HG02798 (cell line): ENCODE results near the gene PRAC2.
"Not testable (repeated sequence)": the region's sequence is repeated elsewhere in the genome, so short reads cannot be mapped to it uniquely, and the experiment has no call there.

Source experiments
- ATAC-seq: cut with Tn5 transposase; IDR thresholded peaks from one replicate; pipeline ENCODE4 v1.9.1; 2021; ENCODE audit warnings: mild to moderate bottlenecking; ENCODE audit not compliant: unreplicated experiment, poor library complexity

Gene PRAC2

DNA sequence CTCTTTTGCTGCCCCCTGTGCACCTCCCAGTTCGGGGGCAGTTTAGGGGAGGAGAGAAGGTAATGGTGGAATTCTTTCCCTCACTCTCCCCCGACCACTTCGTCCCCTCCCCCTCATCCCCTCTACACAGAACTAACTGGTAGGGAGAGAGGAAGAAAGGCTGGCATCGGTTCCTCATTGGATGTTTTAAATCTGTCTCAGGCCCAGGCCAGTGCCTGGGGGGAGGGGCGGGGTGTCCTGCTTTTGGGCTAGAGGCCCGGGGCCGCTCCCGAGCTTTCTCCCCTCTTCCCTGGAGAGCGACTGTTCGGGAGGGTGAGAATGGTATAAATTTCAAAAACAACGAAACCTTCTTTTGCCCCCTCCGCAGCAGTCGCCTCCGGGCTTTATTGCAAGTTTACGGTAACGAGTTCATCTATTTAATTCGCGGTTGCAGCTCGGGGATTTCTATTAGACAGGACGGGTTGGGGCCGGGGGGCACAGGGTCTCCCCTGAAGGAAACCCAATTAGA, at the start of gene PRAC2:
TSS of gene PRAC2 (plus strand) at position 271 of the 508 bp plus-strand sequence. CDS start 1,226 bp downstream, outside the sequence.
- ATAC-seq = no peak

- no peak for ATAC-seq
These were observed 45.9 kb upstream of the PRAC2 start for GRCh38 chr17:48676963-48677558.

DNA sequence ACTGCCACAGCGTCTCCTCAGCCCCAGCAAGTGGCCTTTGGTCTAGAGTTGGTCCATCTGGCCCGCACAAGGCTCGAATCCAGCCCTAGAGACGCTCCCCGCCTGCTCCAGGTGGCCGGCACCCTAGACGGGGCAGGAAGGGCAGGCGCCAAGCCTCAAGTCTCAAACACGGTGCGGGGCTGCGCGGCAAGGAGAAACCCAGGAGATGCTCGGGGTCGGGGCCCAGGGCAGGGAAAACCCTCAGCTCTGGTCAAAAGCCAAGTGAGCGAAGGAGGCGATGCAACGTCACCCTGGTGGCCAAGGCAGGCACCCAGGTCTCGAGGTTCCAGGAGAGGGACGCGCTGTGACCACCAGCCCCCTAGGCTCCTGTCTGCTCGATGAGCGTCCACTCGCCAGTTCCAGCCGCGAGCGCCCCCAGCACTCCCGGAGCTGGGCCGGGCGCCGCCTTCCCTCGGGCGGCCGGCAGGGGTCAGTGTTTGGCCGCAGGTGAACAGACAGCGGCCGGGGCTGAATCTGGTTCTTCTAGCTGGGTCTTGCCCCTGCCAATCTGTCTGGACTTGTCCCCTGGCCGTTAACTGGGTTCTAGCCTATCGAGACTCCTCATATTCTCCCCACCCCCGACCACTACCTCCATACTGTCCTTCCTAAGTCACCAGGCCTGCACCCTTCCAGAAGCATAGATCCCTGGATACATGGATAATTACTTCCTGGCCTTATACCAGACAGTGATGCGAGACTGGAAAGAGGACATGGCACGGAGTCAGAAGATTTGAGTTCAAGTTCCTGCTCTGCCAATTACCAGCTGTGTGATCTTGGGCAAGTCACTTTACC, 44.6 kb upstream of the PRAC2 start:
- ATAC-seq = peak; percentile 60

GRCh38 chr17:48679385-48680096, 43.4 kb upstream of the PRAC2 start:
- no peak for ATAC-seq

DNA sequence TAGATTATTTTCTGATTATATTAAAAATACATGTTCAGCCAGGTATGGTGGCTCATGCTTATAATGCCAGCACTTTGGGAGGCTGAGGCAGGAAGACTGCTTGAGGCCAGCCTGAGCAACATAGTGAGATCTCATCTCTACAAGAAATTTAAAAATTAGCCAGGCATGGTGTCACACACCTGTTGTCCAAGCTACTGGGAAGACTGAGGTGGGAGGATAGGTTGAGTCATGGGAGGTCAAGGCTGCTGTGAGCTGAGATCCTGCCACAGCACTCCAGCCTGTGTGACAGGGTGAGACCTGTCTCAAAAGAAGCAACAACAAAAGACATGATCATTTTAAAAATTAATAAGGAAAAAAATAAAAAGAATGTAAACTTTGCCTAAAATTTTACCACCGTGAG, 41.4 kb upstream of the PRAC2 start:
- ATAC-seq = no peak

- ATAC-seq = no peak
These were observed 32.3 kb upstream of the PRAC2 start for GRCh38 chr17:48690655-48691054.

DNA sequence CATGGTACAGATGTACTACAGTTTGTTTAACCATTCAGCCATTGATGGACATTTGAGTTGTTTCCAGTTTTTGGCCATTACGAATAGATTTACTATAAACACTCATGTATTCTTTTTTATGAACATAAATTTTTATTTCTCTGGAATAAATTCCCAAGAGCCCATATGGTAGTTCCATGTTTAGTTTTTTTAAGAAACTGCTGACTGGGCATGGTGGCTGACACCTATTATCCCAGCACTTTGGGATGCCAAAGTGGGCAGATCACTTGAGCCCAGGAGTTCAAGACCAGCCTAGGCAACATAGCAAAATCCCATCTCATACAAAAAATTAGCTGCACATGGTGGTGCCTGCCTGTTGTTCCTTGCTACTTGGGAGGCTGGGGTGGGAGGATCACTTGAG, 30.9 kb upstream of the PRAC2 start:
- no peak for ATAC-seq

DNA sequence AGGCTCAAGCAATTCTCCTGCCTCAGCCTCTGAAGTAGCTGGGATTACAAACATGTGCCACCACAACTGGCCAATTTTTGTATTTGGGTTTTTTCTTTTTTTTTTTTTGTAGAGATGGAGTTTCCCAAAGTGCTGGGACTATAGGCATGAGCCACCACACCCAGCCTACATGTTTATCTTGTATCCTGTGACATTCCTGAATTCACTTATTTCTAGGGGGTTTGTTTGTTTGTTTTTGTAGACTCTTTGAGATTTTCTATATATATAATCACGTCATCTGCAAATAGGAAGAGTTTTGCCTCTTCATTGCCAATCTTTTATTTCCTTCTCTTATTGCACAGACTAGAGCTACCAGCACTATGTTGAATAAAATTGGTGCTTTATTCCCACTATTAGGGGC, 29.8 kb upstream of the PRAC2 start:
- ATAC-seq = no peak

- no peak for ATAC-seq
These were observed 21.0 kb upstream of the PRAC2 start for GRCh38 chr17:48701864-48702532.

- no peak for ATAC-seq
These were observed 18.4 kb upstream of the PRAC2 start for GRCh38 chr17:48704361-48705248.

GRCh38 chr17:48711128-48711527, 11.9 kb upstream of the PRAC2 start:
- no peak for ATAC-seq

DNA sequence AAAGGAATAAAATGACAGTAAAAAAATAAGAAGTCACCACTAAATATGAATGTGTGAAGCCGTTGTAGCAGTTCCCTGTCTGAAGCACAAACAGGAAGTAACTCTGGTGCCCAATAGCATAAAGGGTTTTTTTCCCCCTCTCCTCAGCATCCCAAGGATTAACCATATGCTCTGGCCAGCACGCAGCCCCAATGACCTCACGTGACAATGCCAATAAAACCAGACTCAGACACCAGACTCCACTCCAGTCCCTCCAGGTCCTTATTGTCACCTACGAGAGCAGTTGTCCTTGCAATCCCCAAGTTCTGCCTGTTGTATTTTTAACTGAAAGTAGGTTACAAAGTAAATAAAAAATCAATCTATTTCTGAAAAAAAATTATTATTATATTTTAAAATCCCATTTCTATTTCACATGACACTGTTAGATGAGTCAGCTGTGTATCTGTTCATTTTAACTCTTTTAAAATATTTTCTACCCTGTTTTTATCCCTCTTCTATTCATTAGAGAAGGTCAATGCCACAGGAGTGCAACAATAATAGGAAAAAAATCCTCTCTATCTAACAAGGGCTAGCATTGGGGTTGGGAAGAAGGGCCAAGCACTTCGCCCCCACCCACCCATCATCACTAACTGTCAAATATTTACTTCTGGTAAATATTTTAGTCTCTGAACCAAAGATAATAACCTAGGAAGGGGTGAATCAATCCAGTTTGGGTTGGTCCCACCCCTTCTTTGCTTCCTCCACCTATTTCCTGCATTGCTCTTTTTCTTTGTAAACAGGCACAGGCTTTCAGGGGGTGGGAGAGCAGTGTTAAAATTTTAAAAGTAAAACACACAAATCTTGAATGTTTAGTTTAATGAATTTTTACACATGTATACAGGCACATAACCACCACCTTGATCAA, 7.2 kb upstream of the PRAC2 start:
- ATAC-seq = no peak

GRCh38 chr17:48716549-48716948, 6.4 kb upstream of the PRAC2 start:
- ATAC-seq = not testable (repeated sequence)

- ATAC-seq = no peak
These were observed 5.4 kb upstream of the PRAC2 start for GRCh38 chr17:48717367-48718226.

DNA sequence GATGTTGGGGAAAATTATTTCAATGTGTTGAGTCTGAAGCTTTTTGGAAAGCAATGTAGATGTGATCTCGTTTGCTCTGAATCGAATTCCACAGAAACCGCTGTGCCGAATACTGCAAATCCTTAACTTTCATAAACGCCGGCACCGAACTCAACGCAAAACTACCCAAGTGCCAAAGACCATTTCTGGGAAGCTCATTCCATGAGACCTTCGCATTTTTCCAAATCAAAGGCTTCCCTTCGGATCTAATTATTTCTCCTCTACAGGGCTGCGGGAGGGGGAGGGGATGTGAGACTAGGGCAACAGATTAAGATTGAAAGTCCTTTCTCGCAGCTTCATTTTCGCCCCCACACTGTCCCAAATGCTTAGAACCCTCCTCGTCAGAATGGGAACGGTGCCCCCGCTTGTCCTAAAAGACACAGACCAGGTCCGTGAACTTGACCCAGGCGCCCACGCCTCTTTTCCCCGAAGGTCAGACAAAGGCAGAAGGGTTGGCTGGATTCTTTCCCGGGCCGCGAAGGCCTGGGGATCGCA, 4.7 kb upstream of the PRAC2 start:
- ATAC-seq = no peak

DNA sequence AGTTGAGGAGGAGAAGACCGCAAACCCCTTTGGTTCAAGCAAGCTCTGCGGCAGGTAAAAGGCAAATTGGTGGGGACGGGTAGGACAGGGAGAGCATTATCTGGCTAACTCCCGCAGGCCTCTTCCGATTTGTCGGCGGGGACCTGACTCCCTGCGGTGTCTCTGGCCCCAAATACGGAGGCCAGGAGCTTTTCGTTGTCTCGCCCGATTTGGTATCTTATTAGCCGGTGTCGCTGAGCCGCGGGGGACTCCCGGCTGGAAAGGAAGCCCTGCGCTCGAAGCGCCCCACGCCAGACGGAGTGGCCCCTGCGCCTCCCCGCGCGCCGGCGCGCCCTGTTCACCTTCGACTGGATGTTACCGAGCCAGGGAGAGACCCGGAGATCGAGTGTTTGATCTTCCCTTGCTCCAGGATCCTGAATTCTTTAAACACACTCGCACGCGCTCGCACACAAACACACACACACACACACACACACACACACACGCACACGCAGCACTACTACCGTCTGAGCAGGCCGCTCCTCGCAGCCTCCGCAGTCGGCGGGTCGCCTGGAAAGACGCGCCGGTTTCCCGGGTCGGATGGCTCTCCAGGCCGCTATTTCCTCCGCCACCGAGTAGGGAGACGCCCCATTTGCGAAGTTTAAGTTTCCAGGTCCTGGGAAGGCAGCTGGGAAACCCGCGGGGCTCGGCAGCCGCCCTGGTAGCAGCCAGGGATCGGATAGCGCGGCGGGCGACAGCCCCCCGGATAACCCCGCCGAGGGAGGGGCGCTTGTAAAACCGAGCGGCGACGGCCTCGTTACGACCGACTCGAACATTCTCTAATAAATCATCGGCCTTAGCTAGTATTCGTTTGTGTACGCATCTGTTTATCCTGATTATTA, 4.0 kb upstream of the PRAC2 start:
- no peak for ATAC-seq
